GM13977 (cell line): ENCODE measurements around the gene STK35.

ENCODE experiments used
- DNase-seq: peaks from one replicate; pipeline ENCODE4 v3.0.0; 2012; ENCODE audit warnings: low spot score
- CTCF ChIP-seq: IDR thresholded peaks from 2 replicates; pipeline ENCODE4 v1.5.1; 2012; ENCODE audit warnings: mild to moderate bottlenecking, control low read depth; ENCODE audit not compliant: insufficient read depth; ENCODE audit errors: extremely low read depth, missing control alignments
- in situ Hi-C: fragments of 300-500 bp; cut with MboI; formaldehyde crosslinking; loops from one replicate; pipeline ENCODE4 v1.12.0; 2022; ENCODE audit warnings: low sequenced_read_pairs, low pct_unique_long_range_greater_than_20kb, mixed read lengths, inconsistent platforms; ENCODE audit not compliant: unreplicated experiment

The STK35 gene

GRCh38 chr20:2125474-2126112 is 24.0 kb downstream of the STK35 start:
- DNase-seq, result no peak
- TF ChIP-seq CTCF, result no peak
- in situ Hi-C loops, result no loop called here

GRCh38 chr20:2127238-2127637 is 25.6 kb downstream of the STK35 start:
- in situ Hi-C loops, result no loop called here
- no peak for TF ChIP-seq CTCF
- DNase-seq, result no peak

GRCh38 chr20:2128542-2128941 is 26.9 kb downstream of the STK35 start:
- DNase-seq, result no peak
- in situ Hi-C loops, result no loop called here

GRCh38 chr20:2130062-2130591 is 28.5 kb downstream of the STK35 start:
- in situ Hi-C loops, result no loop called here
- no peak for TF ChIP-seq CTCF

More at GRCh38 chr20:2128542-2128941, 26.9 kb downstream of the STK35 start:
- no peak for TF ChIP-seq CTCF

DNA sequence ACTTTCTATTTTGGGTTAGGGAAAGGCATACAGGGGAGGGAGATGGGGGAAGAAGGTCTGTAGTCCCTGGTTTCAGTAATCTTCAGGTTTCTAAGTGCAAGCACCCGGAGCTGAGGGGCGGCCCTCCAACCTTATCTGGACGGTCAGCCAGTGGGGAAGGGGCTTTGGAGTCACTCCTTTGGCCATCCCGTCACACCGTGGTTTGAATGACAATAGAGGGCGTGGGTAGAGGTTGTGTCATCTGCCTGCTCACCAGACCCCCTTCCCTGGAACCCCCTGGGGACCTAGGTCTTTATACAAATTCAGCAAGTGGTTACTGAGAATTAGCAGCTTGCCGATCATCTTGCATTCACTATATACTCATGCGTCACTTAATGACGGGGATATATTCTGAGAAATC is 29.1 kb downstream of the STK35 start:
- in situ Hi-C loops, result no loop called here

More at GRCh38 chr20:2130062-2130591, 28.5 kb downstream of the STK35 start:
- no peak for DNase-seq

GRCh38 chr20:2131366-2131765 is 29.7 kb downstream of the STK35 start:
- in situ Hi-C loops, result no loop called here
- no peak for DNase-seq
- TF ChIP-seq CTCF, result no peak

More for the DNA sequence above, 29.1 kb downstream of the STK35 start:
- no peak for TF ChIP-seq CTCF
- DNase-seq, result no peak
